AML-193 (cell line): ENCODE data around the gene RAB19.
"Not testable (repeated sequence)": the region's sequence is repeated elsewhere in the genome, so short reads cannot be mapped to it uniquely, and the experiment has no call there.

Source experiments
- DNase-seq, 2 experiments: peaks; one replicate each; lab custom pipeline; 2025; lab: John Stamatoyannopoulos, UW

RAB19 gene

GRCh38 chr7:140453785-140454656, 50.2 kb downstream of the RAB19 start:
- DNase-seq = not testable (repeated sequence)

- no peak for DNase-seq
These were observed 50.8 kb downstream of the RAB19 start for GRCh38 chr7:140454657-140455015.

GRCh38 chr7:140455743-140456142, 51.9 kb downstream of the RAB19 start:
- no peak for DNase-seq

GRCh38 chr7:140456551-140457051, 52.7 kb downstream of the RAB19 start:
- no peak for DNase-seq

- no peak for DNase-seq
These were observed 54.3 kb downstream of the RAB19 start for GRCh38 chr7:140458201-140458600.

- no peak for DNase-seq
These were observed 55.1 kb downstream of the RAB19 start for GRCh38 chr7:140458916-140459315.

GRCh38 chr7:140463111-140463510, 59.3 kb downstream of the RAB19 start:
- DNase-seq = no peak

- DNase-seq = peak; percentile 53 to 59
These were observed 72.0 kb downstream of the RAB19 start for GRCh38 chr7:140475747-140476333.

- no peak for DNase-seq
These were observed 72.9 kb downstream of the RAB19 start for GRCh38 chr7:140476698-140477261.
